HAP-1 (cell line): ENCODE results near the gene ARHGEF10L.
A peak's percentile ranks its signal among the peaks of the same experiment; 100 is the strongest.

Source experiments
- DNase-seq, 2 experiments: peaks; one replicate each; pipeline ENCODE4 v3.0.0-alpha.2; 2016 to 2020; ENCODE audit warnings: low spot score in 2 of 2
- H3K27me3 ChIP-seq: fragments of 250-450 bp; sonication (Bioruptor Pico); 2 replicates; pipeline ENCODE4 v1.5.1; 2020; ENCODE audit warnings: low read depth, mild to moderate bottlenecking, moderate library complexity
- H3K36me3 ChIP-seq: fragments of 250-450 bp; sonication (Bioruptor Pico); replicated peaks from 2 replicates; pipeline ENCODE4 v1.5.1; 2020; ENCODE audit warnings: mild to moderate bottlenecking
- H3K4me1 ChIP-seq: fragments of 250-450 bp; sonication (Bioruptor Pico); 2 replicates; pipeline ENCODE4 v1.5.1; 2020; ENCODE audit warnings: mild to moderate bottlenecking
- H3K4me3 ChIP-seq: fragments of 250-450 bp; sonication (Bioruptor Pico); 2 replicates; pipeline ENCODE4 v1.5.1; 2020; ENCODE audit warnings: mild to moderate bottlenecking, moderate library complexity
- H3K9me3 ChIP-seq: fragments of 250-450 bp; sonication (Bioruptor Pico); 2 replicates; pipeline ENCODE4 v1.5.1; 2020; ENCODE audit warnings: mild to moderate bottlenecking, moderate library complexity
- in situ Hi-C: fragments of 300-500 bp; cut with MboI; formaldehyde crosslinking; loops from 3 replicates; pipeline ENCODE4 v1.14.3; 2020; ENCODE audit warnings: low sequenced_read_pairs, inconsistent platforms, mixed read lengths

ARHGEF10L gene

GRCh38 chr1:17671314-17671705 is 131.8 kb downstream of the ARHGEF10L start:
- no peaks in the 10 kb centered on the region for H3K4me1 ChIP-seq
- DNase-seq = no peak
- no peaks in the 10 kb centered on the region for H3K9me3 ChIP-seq
- in situ Hi-C loops = loop anchor here (25.0 kb wide), 1 partner anchor 916 kb away; no protein-coding TSS in a partner anchor
- H3K36me3 ChIP-seq = no peaks in the 10 kb centered on the region
- no peak overlapping the region for H3K4me3 ChIP-seq
- H3K27me3 ChIP-seq = no peaks in the 10 kb centered on the region

- no peaks in the 10 kb centered on the region for H3K36me3 ChIP-seq
- no peak overlapping the region for H3K4me3 ChIP-seq
- H3K4me1 ChIP-seq = no peaks in the 10 kb centered on the region
- no peaks in the 10 kb centered on the region for H3K9me3 ChIP-seq
- peak in 1 of 2 experiments; percentile 36 for DNase-seq
- H3K27me3 ChIP-seq = no peaks in the 10 kb centered on the region
- in situ Hi-C loops = loop anchor here (25.0 kb wide), 1 partner anchor 916 kb away; no protein-coding TSS in a partner anchor
Measured at GRCh38 chr1:17671741-17672140, 132.2 kb downstream of the ARHGEF10L start.

GRCh38 chr1:17672226-17672625 is 132.7 kb downstream of the ARHGEF10L start:
- no peak overlapping the region for H3K4me3 ChIP-seq
- no peaks in the 10 kb centered on the region for H3K36me3 ChIP-seq
- in situ Hi-C loops = loop anchor here (25.0 kb wide), 1 partner anchor 915 kb away; no protein-coding TSS in a partner anchor
- no peaks in the 10 kb centered on the region for H3K27me3 ChIP-seq
- H3K9me3 ChIP-seq = no peaks in the 10 kb centered on the region
- no peaks in the 10 kb centered on the region for H3K4me1 ChIP-seq
- no peak for DNase-seq

- Histone ChIP-seq H3K4me3 (no peak overlapping the region), H3K4me1 (no peaks in the 10 kb centered on the region), H3K27me3 (no peaks in the 10 kb centered on the region), H3K36me3 (no peaks in the 10 kb centered on the region), H3K9me3 (no peaks in the 10 kb centered on the region)
- no peak for DNase-seq
- in situ Hi-C loops = loop anchor here (25.0 kb wide), 1 partner anchor 914 kb away; no protein-coding TSS in a partner anchor
Measured at GRCh38 chr1:17673329-17674072, 134.0 kb downstream of the ARHGEF10L start.

- peak in 1 of 2 experiments; percentile 19 for DNase-seq
- H3K4me3 ChIP-seq = no peak overlapping the region
- H3K27me3 ChIP-seq = no peaks in the 10 kb centered on the region
- no peaks in the 10 kb centered on the region for H3K9me3 ChIP-seq
- no peaks in the 10 kb centered on the region for H3K36me3 ChIP-seq
- in situ Hi-C loops = loop anchor here (25.0 kb wide), 1 partner anchor 912 kb away; no protein-coding TSS in a partner anchor
- no peaks in the 10 kb centered on the region for H3K4me1 ChIP-seq
Measured at GRCh38 chr1:17674726-17675500, 135.4 kb downstream of the ARHGEF10L start.

- Histone ChIP-seq H3K9me3 (no peaks in the 10 kb centered on the region), H3K4me3 (no peak overlapping the region), H3K4me1 (no peaks in the 10 kb centered on the region), H3K27me3 (no peaks in the 10 kb centered on the region), H3K36me3 (no peaks in the 10 kb centered on the region)
- in situ Hi-C loops = no loop called here
- DNase-seq = no peak
Measured at GRCh38 chr1:17675744-17676143, 136.2 kb downstream of the ARHGEF10L start.

- Histone ChIP-seq H3K36me3 (no peaks in the 10 kb centered on the region), H3K4me3 (no peak overlapping the region), H3K9me3 (no peaks in the 10 kb centered on the region), H3K4me1 (no peaks in the 10 kb centered on the region), H3K27me3 (no peaks in the 10 kb centered on the region)
- in situ Hi-C loops = no loop called here
- no peak for DNase-seq
Measured at GRCh38 chr1:17676387-17677060, 137.0 kb downstream of the ARHGEF10L start.

- Histone ChIP-seq H3K9me3 (no peaks in the 10 kb centered on the region), H3K4me3 (no peak overlapping the region), H3K27me3 (no peaks in the 10 kb centered on the region), H3K4me1 (peaks cover 8% of the 10 kb centered on the region; the same call in 1 of the 2 replicates), H3K36me3 (no peaks in the 10 kb centered on the region)
- in situ Hi-C loops = no loop called here
- DNase-seq = no peak
Measured at GRCh38 chr1:17678011-17678410, 138.5 kb downstream of the ARHGEF10L start.

GRCh38 chr1:17679856-17680255 is 140.4 kb downstream of the ARHGEF10L start:
- in situ Hi-C loops = no loop called here
- Histone ChIP-seq H3K4me3 (no peak overlapping the region), H3K4me1 (peaks cover 8% of the 10 kb centered on the region; the same call in 1 of the 2 replicates), H3K36me3 (no peaks in the 10 kb centered on the region), H3K9me3 (no peaks in the 10 kb centered on the region), H3K27me3 (no peaks in the 10 kb centered on the region)
- DNase-seq = no peak

- H3K4me3 ChIP-seq = no peak overlapping the region
- DNase-seq = no peak
- H3K36me3 ChIP-seq = no peaks in the 10 kb centered on the region
- no peaks in the 10 kb centered on the region for H3K27me3 ChIP-seq
- peaks cover 8% of the 10 kb centered on the region; the same call in 1 of the 2 replicates for H3K4me1 ChIP-seq
- in situ Hi-C loops = no loop called here
- H3K9me3 ChIP-seq = no peaks in the 10 kb centered on the region
Measured at GRCh38 chr1:17680308-17680707, 140.8 kb downstream of the ARHGEF10L start.

GRCh38 chr1:17682400-17682799 is 142.9 kb downstream of the ARHGEF10L start:
- peaks cover 8% of the 10 kb centered on the region; the same call in 1 of the 2 replicates for H3K4me1 ChIP-seq
- peak; percentile 47 to 61 for DNase-seq
- in situ Hi-C loops = no loop called here
- no peaks in the 10 kb centered on the region for H3K36me3 ChIP-seq
- H3K27me3 ChIP-seq = no peaks in the 10 kb centered on the region
- no peaks in the 10 kb centered on the region for H3K9me3 ChIP-seq
- H3K4me3 ChIP-seq = no peak overlapping the region

GRCh38 chr1:17683598-17683997 is 144.1 kb downstream of the ARHGEF10L start:
- Histone ChIP-seq H3K4me1 (peaks cover 8% of the 10 kb centered on the region; the same call in 1 of the 2 replicates), H3K36me3 (no peaks in the 10 kb centered on the region), H3K9me3 (no peaks in the 10 kb centered on the region), H3K27me3 (no peaks in the 10 kb centered on the region), H3K4me3 (no peak overlapping the region)
- in situ Hi-C loops = no loop called here
- DNase-seq = no peak

- no peak for DNase-seq
- H3K4me1 ChIP-seq = peaks cover 8% of the 10 kb centered on the region; the same call in 1 of the 2 replicates
- H3K36me3 ChIP-seq = no peaks in the 10 kb centered on the region
- H3K9me3 ChIP-seq = no peaks in the 10 kb centered on the region
- H3K27me3 ChIP-seq = no peaks in the 10 kb centered on the region
- no peak overlapping the region for H3K4me3 ChIP-seq
- in situ Hi-C loops = no loop called here
Measured at GRCh38 chr1:17684810-17685209, 145.3 kb downstream of the ARHGEF10L start.
